Activated CD4-positive, alpha-beta T cell treated with anti-CD3 and anti-CD28 coated beads for 36 hours (primary cell): ENCODE results near the gene PPP1R14B. TPM values are rescaled to one million over a fixed set of nuclear protein-coding genes. Genes with fewer than 3 reads are reported as not detected.

Experiments used
- ATAC-seq: fragments of 200-7000 bp; cut with Tn5 transposase; one replicate; pipeline ENCODE4 v1.10.0; 2021; ENCODE audit warnings: mild to moderate bottlenecking, moderate library complexity
- CTCF ChIA-PET: fragments of 350-600 bp; sonication (Branson Sonifier 250); formaldehyde crosslinking; loops from one replicate; lab custom pipeline; 2021; ENCODE audit warnings: antibody characterized with exemption; lab: Charles Lee
- POLR2A ChIA-PET: fragments of 350-600 bp; sonication (Branson Sonifier 250); formaldehyde crosslinking; loops from one replicate; lab custom pipeline; 2021; ENCODE audit warnings: antibody characterized with exemption, inconsistent platforms; lab: Charles Lee
- DNase-seq: peaks from one replicate; pipeline ENCODE4 v3.0.0-alpha.2; 2020
- H3K27ac Mint-ChIP-seq: one replicate; pipeline ENCODE4 v1.8.0; 2021; ENCODE audit warnings: mixed read lengths
- H3K27me3 Mint-ChIP-seq: one replicate; pipeline ENCODE4 v1.8.0; 2021; ENCODE audit warnings: mixed read lengths
- H3K36me3 Mint-ChIP-seq: one replicate; pipeline ENCODE4 v1.8.0; 2021; ENCODE audit warnings: low read depth, mixed read lengths
- H3K4me1 Mint-ChIP-seq: one replicate; pipeline ENCODE4 v1.8.0; 2021; ENCODE audit warnings: mixed read lengths
- H3K4me3 Mint-ChIP-seq: one replicate; pipeline ENCODE4 v1.8.0; 2021; ENCODE audit warnings: mild to moderate bottlenecking, moderate library complexity, mixed read lengths
- H3K9me3 Mint-ChIP-seq: one replicate; pipeline ENCODE4 v1.8.0; 2021; ENCODE audit warnings: low read depth, mixed read lengths
- intact Hi-C, 2 experiments: fragments of 100-400 bp; cut with DNase I in 1 of 2; cut with micrococcal nuclease in 1 of 2; formaldehyde crosslinking; loops; one replicate each; pipeline versions ENCODE4 v1.14.2 to v1.15.1; 2022 to 2024; cut with DNase I, micrococcal nuclease
- total RNA-seq, 2 experiments: library from RNA; stranded (reverse); gene quantifications; one replicate each; pipeline ENCODE4 v1.2.3, GENCODE V29; 2021

The PPP1R14B gene
- total RNA-seq, 2 experiments from 2014 or later: 261 to 267 TPM

GRCh38 chr11:64208086-64208795 lies 38.5 kb downstream of the PPP1R14B start:
- ATAC-seq: no peak
- no peaks in the 10 kb centered on the region for H3K9me3 Mint-ChIP-seq
- no peak for DNase-seq
- H3K27ac Mint-ChIP-seq: peak overlapping the region; percentile 99
- POLR2A ChIA-PET: interaction anchor here (0.5 to 3.7 kb wide), 14 partner anchors 8 to 1637 kb away, joined by 3 to 28 read pairs (median 6); partner anchors contain the start of genes FKBP2, NUDT22, PRDX5 and STIP1
- CTCF ChIA-PET: interaction anchor here (0.6 to 7.3 kb wide), 11 partner anchors 14 to 208 kb away, joined by 3 to 111 read pairs (median 5); partner anchors contain the start of genes CATSPERZ, ESRRA, NUDT22 and STIP1
- peaks cover 75% of the 10 kb centered on the region for H3K36me3 Mint-ChIP-seq
- no peaks in the 10 kb centered on the region for H3K27me3 Mint-ChIP-seq
- H3K4me3 Mint-ChIP-seq: peak overlapping the region; percentile 90
- intact Hi-C loops: loop anchor here in 1 of 2 experiments (5.0 kb wide), 1 partner anchor 34 kb away; the partner anchor contains the start of gene FKBP2
- H3K4me1 Mint-ChIP-seq: peaks cover 44% of the 10 kb centered on the region

- Mint-ChIP-seq H3K36me3 (peaks cover 80% of the 10 kb centered on the region), H3K9me3 (no peaks in the 10 kb centered on the region), H3K27me3 (no peaks in the 10 kb centered on the region), H3K4me3 (peak overlapping the region; percentile 90), H3K4me1 (peaks cover 45% of the 10 kb centered on the region), H3K27ac (peak overlapping the region; percentile 99)
- POLR2A ChIA-PET: interaction anchor here (0.5 to 3.7 kb wide), 16 partner anchors 9 to 1637 kb away, joined by 3 to 28 read pairs (median 6); partner anchors contain the start of genes FKBP2, NUDT22, PRDX5 and STIP1
- intact Hi-C loops: loop anchor here (1.0 to 5.0 kb wide), 12 partner anchors 18 to 135 kb away; partner anchors contain the start of genes FKBP2 (in 2 of the 2), DNAJC4 (in 1 of the 2), ESRRA (in 1 of the 2) and GPR137 (in 1 of the 2)
- peak; percentile 92 for DNase-seq
- CTCF ChIA-PET: interaction anchor here (0.6 to 7.3 kb wide), 16 partner anchors 10 to 369 kb away, joined by 3 to 111 read pairs (median 5); partner anchors contain the start of genes CATSPERZ, ESRRA, MARK2 and NUDT22
- ATAC-seq: peak; percentile 75
Observed at GRCh38 chr11:64207256-64208085, 39.3 kb downstream of the PPP1R14B start.

GRCh38 chr11:64206457-64207255 lies 40.1 kb downstream of the PPP1R14B start, which contains the start of gene FERMT3:
FERMT3 (plus strand) TSS chr11:64206721; CDS start chr11:64207365, 644 bp downstream.
- intact Hi-C loops: loop anchor here (1.0 to 5.0 kb wide), 13 partner anchors 19 to 232 kb away; partner anchors contain the start of genes ESRRA (in 2 of the 2), FKBP2 (in 2 of the 2), COX8A (in 1 of the 2) and DNAJC4 (in 1 of the 2)
- Mint-ChIP-seq H3K9me3 (no peaks in the 10 kb centered on the region), H3K4me3 (peak within 1 kb of the TSS; percentile 90), H3K36me3 (peaks cover 79% of the 10 kb centered on the region), H3K27me3 (no peaks in the 10 kb centered on the region), H3K27ac (peak within 1 kb of the TSS; percentile 99), H3K4me1 (peaks cover 45% of the 10 kb centered on the region)
- DNase-seq (peak; percentile 90), ATAC-seq (peak; percentile 70)
- POLR2A ChIA-PET: interaction anchor here (0.6 to 3.7 kb wide), 11 partner anchors 18 to 125 kb away, joined by 4 to 28 read pairs (median 7); partner anchors contain the start of genes FKBP2, NUDT22, PRDX5 and STIP1
- CTCF ChIA-PET: interaction anchor here (0.5 to 7.3 kb wide), 15 partner anchors 11 to 368 kb away, joined by 3 to 111 read pairs (median 5); partner anchors contain the start of genes CATSPERZ, ESRRA, MARK2 and NUDT22

- peak overlapping the region; percentile 33 for H3K4me3 Mint-ChIP-seq
- intact Hi-C loops: loop anchor here (1.0 kb wide), 2 partner anchors 46 to 100 kb away; no protein-coding TSS in a partner anchor
- peaks cover 41% of the 10 kb centered on the region for H3K4me1 Mint-ChIP-seq
- POLR2A ChIA-PET: interaction anchor here (0.7 to 1.7 kb wide), 9 partner anchors 17 to 1571 kb away, joined by 3 to 9 read pairs (median 5); partner anchors contain the start of genes FKBP2, PRDX5 and STIP1
- ATAC-seq: peak; percentile 30
- CTCF ChIA-PET: interaction anchor here (0.6 to 7.3 kb wide), 30 partner anchors 10 to 657 kb away, joined by 3 to 111 read pairs (median 4); partner anchors contain the start of genes BAD, CATSPERZ, ESRRA and FKBP2
- H3K36me3 Mint-ChIP-seq: peaks cover 81% of the 10 kb centered on the region
- peak overlapping the region; percentile 79 for H3K27ac Mint-ChIP-seq
- peak; percentile 90 for DNase-seq
- H3K27me3 Mint-ChIP-seq: no peaks in the 10 kb centered on the region
- no peaks in the 10 kb centered on the region for H3K9me3 Mint-ChIP-seq
Observed at GRCh38 chr11:64204464-64204989, 42.2 kb downstream of the PPP1R14B start.

GRCh38 chr11:64204080-64204440 lies 42.7 kb downstream of the PPP1R14B start:
- DNase-seq (no peak), ATAC-seq (no peak)
- Mint-ChIP-seq H3K36me3 (peaks cover 78% of the 10 kb centered on the region), H3K4me1 (peaks cover 38% of the 10 kb centered on the region), H3K9me3 (no peaks in the 10 kb centered on the region), H3K4me3 (no peak overlapping the region), H3K27me3 (no peaks in the 10 kb centered on the region), H3K27ac (peak overlapping the region; percentile 79)
- intact Hi-C loops: loop anchor here (1.0 kb wide), 2 partner anchors 46 to 100 kb away; no protein-coding TSS in a partner anchor
- ChIA-PET CTCF (interaction anchor here (0.7 to 7.3 kb wide), 26 partner anchors 10 to 658 kb away, joined by 3 to 111 read pairs (median 5); partner anchors contain the start of genes BAD, CATSPERZ, ESRRA and FKBP2), POLR2A (interaction anchor here (0.7 to 1.7 kb wide), 5 partner anchors 16 to 114 kb away, joined by 3 to 9 read pairs (median 4); partner anchors contain the start of genes PRDX5 and STIP1)

- intact Hi-C loops: loop anchor here (1.0 kb wide), 2 partner anchors 47 to 101 kb away; no protein-coding TSS in a partner anchor
- no peak for DNase-seq
- Mint-ChIP-seq H3K27me3 (no peaks in the 10 kb centered on the region), H3K36me3 (peaks cover 76% of the 10 kb centered on the region), H3K9me3 (no peaks in the 10 kb centered on the region), H3K4me1 (peaks cover 33% of the 10 kb centered on the region), H3K27ac (no peak overlapping the region), H3K4me3 (no peak overlapping the region)
- CTCF ChIA-PET: interaction anchor here (0.9 to 7.3 kb wide), 9 partner anchors 14 to 114 kb away, joined by 3 to 111 read pairs (median 5); partner anchors contain the start of genes BAD, CATSPERZ, ESRRA and PRDX5
- no peak for ATAC-seq
- POLR2A ChIA-PET: interaction anchor here (1.7 kb wide), 1 partner anchor 101 kb away, joined by 9 read pairs; no protein-coding TSS in a partner anchor
Observed at GRCh38 chr11:64203421-64204079, 43.2 kb downstream of the PPP1R14B start.

- no peak overlapping the region for H3K4me3 Mint-ChIP-seq
- no peak for ATAC-seq
- no peak overlapping the region for H3K27ac Mint-ChIP-seq
- peaks cover 31% of the 10 kb centered on the region for H3K4me1 Mint-ChIP-seq
- H3K27me3 Mint-ChIP-seq: no peaks in the 10 kb centered on the region
- POLR2A ChIA-PET: no interaction called here
- no peaks in the 10 kb centered on the region for H3K9me3 Mint-ChIP-seq
- peaks cover 72% of the 10 kb centered on the region for H3K36me3 Mint-ChIP-seq
- CTCF ChIA-PET: interaction anchor here (0.9 to 7.3 kb wide), 4 partner anchors 17 to 100 kb away, joined by 4 to 111 read pairs (median 22); partner anchors contain the start of genes CATSPERZ, ESRRA and STIP1
- intact Hi-C loops: no loop called here
- DNase-seq: no peak
Observed at GRCh38 chr11:64202992-64203391, 43.8 kb downstream of the PPP1R14B start.

- no peak for DNase-seq
- ATAC-seq: no peak
- ChIA-PET CTCF (interaction anchor here (0.6 kb wide), 1 partner anchor 50 kb away, joined by 3 read pairs; no protein-coding TSS in a partner anchor), POLR2A (no interaction called here)
- Mint-ChIP-seq H3K4me3 (no peak overlapping the region), H3K27ac (peak overlapping the region; percentile 19), H3K9me3 (no peaks in the 10 kb centered on the region), H3K27me3 (no peaks in the 10 kb centered on the region), H3K36me3 (peaks cover 69% of the 10 kb centered on the region), H3K4me1 (peaks cover 28% of the 10 kb centered on the region)
- intact Hi-C loops: no loop called here
Observed at GRCh38 chr11:64201543-64201942, 45.2 kb downstream of the PPP1R14B start.

- POLR2A ChIA-PET: no interaction called here
- CTCF ChIA-PET: no interaction called here
- H3K36me3 Mint-ChIP-seq: peaks cover 73% of the 10 kb centered on the region
- no peak overlapping the region for H3K4me3 Mint-ChIP-seq
- H3K9me3 Mint-ChIP-seq: no peaks in the 10 kb centered on the region
- intact Hi-C loops: no loop called here
- H3K4me1 Mint-ChIP-seq: peaks cover 6% of the 10 kb centered on the region
- ATAC-seq (no peak), DNase-seq (no peak)
- no peak overlapping the region for H3K27ac Mint-ChIP-seq
- no peaks in the 10 kb centered on the region for H3K27me3 Mint-ChIP-seq
Observed at GRCh38 chr11:64198511-64198910, 48.2 kb downstream of the PPP1R14B start.
